A172 (cell line): ENCODE data around the gene BEST2. TPM values are rescaled to one million over a fixed set of nuclear protein-coding genes. Genes with fewer than 3 reads are reported as not detected.
A peak's percentile ranks its signal among the peaks of the same experiment; 100 is the strongest.
"Not testable (repeated sequence)": the region's sequence is repeated elsewhere in the genome, so short reads cannot be mapped to it uniquely, and the experiment has no call there.

Experiments
- DNase-seq: peaks from one replicate; pipeline ENCODE4 v3.0.0-alpha.2; 2015; ENCODE audit warnings: low spot score
- total RNA-seq: library from RNA; depleted of rRNA; stranded (reverse); fragments of >200 nt; shearing (Covaris generic); gene quantifications from 2 replicates; pipeline ENCODE4 v1.2.3, GENCODE V29; 2014; rRNA removed

The BEST2 gene
- total RNA-seq = not detected in 2 replicates

GRCh38 chr19:12751635-12752034 lies at the start of gene BEST2:
Gene BEST2, plus strand, starts transcription at chr19:12751791. Its CDS starts 802 bp downstream, at chr19:12752593.
- no peak for DNase-seq

- DNase-seq = peak; percentile 68
Measured at GRCh38 chr19:12703046-12703445, 48.5 kb upstream of the BEST2 start.

- DNase-seq = no peak
Measured at GRCh38 chr19:12705169-12705568, 46.4 kb upstream of the BEST2 start.

- no peak for DNase-seq
Measured at GRCh38 chr19:12705654-12706331, 45.8 kb upstream of the BEST2 start.

GRCh38 chr19:12706332-12706718 lies 45.3 kb upstream of the BEST2 start:
- DNase-seq = no peak

GRCh38 chr19:12708641-12709040 lies 43.0 kb upstream of the BEST2 start:
- DNase-seq = no peak

GRCh38 chr19:12711187-12711586 lies 40.4 kb upstream of the BEST2 start:
- no peak for DNase-seq

- not testable (repeated sequence) for DNase-seq
Measured at GRCh38 chr19:12712077-12712476, 39.5 kb upstream of the BEST2 start.

- DNase-seq = not testable (repeated sequence)
Measured at GRCh38 chr19:12713304-12713703, 38.3 kb upstream of the BEST2 start.

GRCh38 chr19:12715102-12715501 lies 36.5 kb upstream of the BEST2 start:
- no peak for DNase-seq

GRCh38 chr19:12715929-12716328 lies 35.7 kb upstream of the BEST2 start:
- DNase-seq = no peak

- no peak for DNase-seq
Measured at GRCh38 chr19:12720296-12720695, 31.3 kb upstream of the BEST2 start.

- no peak for DNase-seq
Measured at GRCh38 chr19:12720851-12721655, 30.5 kb upstream of the BEST2 start.

- DNase-seq = peak; percentile 46
Measured at GRCh38 chr19:12721656-12722565, 29.7 kb upstream of the BEST2 start.

- peak; percentile 99 for DNase-seq
Measured at GRCh38 chr19:12722566-12723380, 28.8 kb upstream of the BEST2 start.

- DNase-seq = no peak
Measured at GRCh38 chr19:12723381-12723640, 28.3 kb upstream of the BEST2 start.

GRCh38 chr19:12723641-12724426 lies 27.8 kb upstream of the BEST2 start, which contains the start of gene TNPO2:
Gene TNPO2, minus strand, starts transcription at chr19:12723932. Its CDS starts 2,955 bp downstream, at chr19:12720977.
- DNase-seq = no peak

GRCh38 chr19:12725612-12726011 lies 26.0 kb upstream of the BEST2 start:
- DNase-seq = not testable (repeated sequence)

GRCh38 chr19:12726988-12727316 lies 24.6 kb upstream of the BEST2 start:
- no peak for DNase-seq

GRCh38 chr19:12727745-12728433 lies 23.7 kb upstream of the BEST2 start:
- DNase-seq = no peak
